HepG2 (cell line): ENCODE results near the gene SYCE3. TPM values are rescaled to one million over a fixed set of nuclear protein-coding genes. Genes with fewer than 3 reads are reported as not detected.

Experiments used
- ATAC-seq: fragments of 200-7000 bp; cut with Tn5 transposase; 3 replicates; pipeline ENCODE4 v1.9.1; 2020; ENCODE audit warnings: mild to moderate bottlenecking, moderate library complexity
- BruUV-seq: library from RNA; stranded (reverse); fragments of 400-500 nt; replicated peaks from 2 replicates; lab custom pipeline; 2021; lab: Mats Ljungman, UMichigan
- CTCF ChIA-PET: fragments of 300-600 bp; formaldehyde crosslinking; extraction: SDS; loops from one replicate; lab custom pipeline; 2021; ENCODE audit warnings: low total read pairs, inconsistent platforms, low intra/inter-chr PET ratio; lab: Yijun Ruan, JAX
- POLR2A ChIA-PET: fragments of 350-600 bp; sonication (Branson Sonifier 250); formaldehyde crosslinking; loops from one replicate; lab custom pipeline; 2020; ENCODE audit warnings: antibody characterized with exemption, inconsistent platforms; lab: Yijun Ruan, JAX
- DNase-seq: peaks from one replicate; pipeline ENCODE4 v3.0.0-alpha.2; 2015; ENCODE audit warnings: low spot score
- FAIRE-seq: peaks from 3 replicates; lab custom pipeline; 2011; peaks lifted over from hg19 to GRCh38; lab: Jason Lieb, UNC
- H2AFZ ChIP-seq: one replicate; pipeline ENCODE4 v1.6.1; 2011; ENCODE audit warnings: low read length, inconsistent platforms
- H3K27ac ChIP-seq: fragments of 300-600 bp; 3 replicates; pipeline ENCODE4 v1.8.0; 2011; ENCODE audit warnings: mixed run types, mild to moderate bottlenecking, mixed read lengths, low read length, inconsistent platforms; ENCODE audit not compliant: insufficient read depth; ENCODE audit errors: extremely low read length
- H3K27me3 ChIP-seq, 2 experiments: fragments of 200-600 bp in 1 of 2; 2 replicates in 1 of 2; 3 replicates in 1 of 2; pipeline versions ENCODE4 v1.6.0 to v1.8.0; 2011; ENCODE audit warnings: low read length in 2 of 2, mild to moderate bottlenecking in 2 of 2, moderate library complexity in 2 of 2, inconsistent platforms in 1 of 2; ENCODE audit not compliant: insufficient read depth in 2 of 2, control insufficient read depth in 1 of 2
- H3K36me3 ChIP-seq, 2 experiments: fragments of 200-600 bp in 1 of 2; replicated peaks in 1 of 2; 2 replicates in 1 of 2; 3 replicates in 1 of 2; pipeline versions ENCODE4 v1.5.1 to v1.8.0; 2011; ENCODE audit warnings: low read length in 2 of 2, inconsistent platforms in 1 of 2; ENCODE audit not compliant: insufficient read depth in 2 of 2, control insufficient read depth in 1 of 2
- H3K4me1 ChIP-seq: 2 replicates; pipeline ENCODE4 v1.5.1; 2012; ENCODE audit warnings: low read length, inconsistent platforms; ENCODE audit not compliant: insufficient read depth
- H3K4me2 ChIP-seq: 2 replicates; pipeline ENCODE4 v1.6.0; 2011; ENCODE audit warnings: low read depth, low read length, inconsistent platforms
- H3K4me3 ChIP-seq, 3 experiments: fragments of 200-600 bp in 1 of 3; sonication (generic), shearing (Covaris generic) in 1 of 3; replicated peaks in 1 of 3; 2 replicates each; pipeline ENCODE4 v1.5.1; 2011 to 2016; ENCODE audit warnings: low read length in 3 of 3, inconsistent platforms in 2 of 3, low read depth in 2 of 3, mild to moderate bottlenecking in 2 of 3, control low read depth in 1 of 3, mixed read lengths in 1 of 3; ENCODE audit not compliant: insufficient read depth in 1 of 3
- H3K79me2 ChIP-seq: one replicate; pipeline ENCODE4 v1.6.1; 2011; ENCODE audit warnings: low read length, inconsistent platforms; ENCODE audit not compliant: insufficient read depth
- H3K9ac ChIP-seq: 2 replicates; pipeline ENCODE4 v1.6.0; 2011; ENCODE audit warnings: mild to moderate bottlenecking, low read depth, low read length, inconsistent platforms; ENCODE audit not compliant: insufficient read depth
- H3K9me3 ChIP-seq: 2 replicates; pipeline ENCODE4 v1.5.1; 2012; ENCODE audit warnings: mild to moderate bottlenecking, low read length
- H4K20me1 ChIP-seq: 2 replicates; pipeline ENCODE4 v1.6.0; 2011; ENCODE audit warnings: inconsistent platforms, mild to moderate bottlenecking, low read length, moderate library complexity; ENCODE audit not compliant: insufficient read depth
- CENPT ChIP-seq: sonication (generic); formaldehyde crosslinking; IDR thresholded peaks from 2 replicates; pipeline ENCODE4 v1.8.0; 2022; ENCODE audit warnings: low read depth, mild to moderate bottlenecking, moderate library complexity, missing genetic modification reagents
- ELF4 ChIP-seq: sonication (generic); formaldehyde crosslinking; IDR thresholded peaks from 2 replicates; pipeline ENCODE4 v1.5.0; 2020; ENCODE audit warnings: missing genetic modification reagents, mild to moderate bottlenecking, moderate library complexity, borderline replicate concordance
- NFIC ChIP-seq: IDR thresholded peaks from 2 replicates; pipeline ENCODE4 v1.6.1; 2012; ENCODE audit warnings: mild to moderate bottlenecking, low read length, inconsistent platforms
- NR2F2 ChIP-seq: IDR thresholded peaks from 2 replicates; pipeline ENCODE4 v1.6.1; 2012; ENCODE audit warnings: low read depth, inconsistent platforms, borderline replicate concordance
- PAX8 ChIP-seq: sonication (generic); formaldehyde crosslinking; IDR thresholded peaks from 2 replicates; pipeline ENCODE4 v1.8.0; 2022; ENCODE audit warnings: mild to moderate bottlenecking, missing genetic modification reagents, borderline replicate concordance
- POGZ ChIP-seq: sonication (generic); formaldehyde crosslinking; IDR thresholded peaks from 2 replicates; pipeline ENCODE4 v1.4.0; 2020; ENCODE audit warnings: mild to moderate bottlenecking, missing genetic modification reagents
- REST ChIP-seq, 2 experiments: IDR thresholded peaks; 2 replicates each; pipeline ENCODE4 v1.6.1; 2011 to 2012; ENCODE audit warnings: low read length in 2 of 2, borderline replicate concordance in 1 of 2, low read depth in 1 of 2, mild to moderate bottlenecking in 1 of 2, moderate library complexity in 1 of 2
- SMYD3 ChIP-seq: sonication (generic); formaldehyde crosslinking; IDR thresholded peaks from 2 replicates; pipeline ENCODE4 v1.8.1; 2023; ENCODE audit warnings: mild to moderate bottlenecking, missing genetic modification reagents
- THAP11 ChIP-seq: IDR thresholded peaks from 2 replicates; pipeline ENCODE4 v1.6.1; 2016; ENCODE audit warnings: missing biosample characterization, missing genetic modification reagents
- YEATS4 ChIP-seq: sonication (generic); formaldehyde crosslinking; IDR thresholded peaks from 2 replicates; pipeline ENCODE4 v1.4.0; 2020; ENCODE audit warnings: missing genetic modification reagents, borderline replicate concordance
- ZNF326 ChIP-seq: sonication (generic); formaldehyde crosslinking; IDR thresholded peaks from 2 replicates; pipeline ENCODE4 v1.4.0; 2020; ENCODE audit warnings: missing genetic modification reagents, borderline replicate concordance
- ZNF567 ChIP-seq: sonication (generic); formaldehyde crosslinking; IDR thresholded peaks from 2 replicates; pipeline ENCODE4 v1.8.1; 2023; ENCODE audit warnings: mild to moderate bottlenecking, missing genetic modification reagents, borderline replicate concordance
- ZNF607 ChIP-seq: sonication (generic); formaldehyde crosslinking; IDR thresholded peaks from 2 replicates; pipeline ENCODE4 v1.5.1; 2020; ENCODE audit warnings: missing genetic modification reagents, mild to moderate bottlenecking, borderline replicate concordance
- ZNF629 ChIP-seq: sonication (generic); formaldehyde crosslinking; conservative IDR thresholded peaks from 2 replicates; pipeline ENCODE4 v1.5.0; 2020; ENCODE audit warnings: missing genetic modification reagents
- ZNF772 ChIP-seq: sonication (generic); formaldehyde crosslinking; IDR thresholded peaks from 2 replicates; pipeline ENCODE4 v1.5.0; 2020; ENCODE audit warnings: mild to moderate bottlenecking, missing genetic modification reagents
- ZNF878 ChIP-seq: sonication (generic); formaldehyde crosslinking; IDR thresholded peaks from 2 replicates; pipeline ENCODE4 v1.8.1; 2023; ENCODE audit warnings: mild to moderate bottlenecking, missing genetic modification reagents, moderate library complexity
- WGBS: methylation state at CpG from one replicate; pipeline ENCODE4 v1.1.6; 2017; ENCODE audit warnings: low lambda C conversion rate; 5-methylcytosine and 5-hydroxymethylcytosine counted together
- in situ Hi-C: cut with HindIII; loops from 2 replicates; pipeline ENCODE4 v1.10.0; 2017; ENCODE audit warnings: low pct_unique_long_range_greater_than_20kb; ENCODE audit not compliant: extremely low pct_ligation_motif_present
- intact Hi-C: fragments of 100-400 bp; cut with micrococcal nuclease; formaldehyde crosslinking; loops from one replicate; pipeline ENCODE4 v1.10.0; 2022; ENCODE audit not compliant: unreplicated experiment
- polyA plus RNA-seq, 8 experiments: library from polyadenylated mRNA; depleted of rRNA in 3 of 8; stranded (reverse) in 7 of 8; unstranded in 1 of 8; fragments of >200 nt; fragmentation: Illumina TruSeq in 4 of 8; extraction: Trizol in 4 of 8; gene quantifications; 2 replicates each; pipeline versions ENCODE4 v1.2.1 to v1.2.3, GENCODE V29; 2011 to 2016; ENCODE audit warnings: low read depth in 4 of 8, missing spikeins in 1 of 8, mixed read lengths in 1 of 8; ENCODE audit not compliant: insufficient read depth in 1 of 8
- total RNA-seq, 5 experiments: library from RNA; depleted of rRNA; stranded (reverse); fragments of >200 nt; fragmentation: Illumina TruSeq; extraction: Trizol; gene quantifications; 2 replicates each; pipeline ENCODE4 v1.2.3, GENCODE V29; 2016; ENCODE audit warnings: low read depth in 1 of 5
- TF ChIP-seq, protein P1 (sequence below): sonication (generic); formaldehyde crosslinking; IDR thresholded peaks from 2 replicates; pipeline ENCODE4 v1.8.1; 2023; ENCODE audit warnings: missing genetic modification reagents, mild to moderate bottlenecking, borderline replicate concordance
- TF ChIP-seq, protein P2 (sequence below): sonication (generic); formaldehyde crosslinking; IDR thresholded peaks from 2 replicates; pipeline ENCODE4 v1.8.0; 2023; ENCODE audit warnings: mild to moderate bottlenecking, missing genetic modification reagents

The SYCE3 gene
- total and polyA plus RNA-seq, 2 of the 13 experiments (the other 11 are each of a cell fraction or from before 2014, with no cell fraction given) = not detected

DNA sequence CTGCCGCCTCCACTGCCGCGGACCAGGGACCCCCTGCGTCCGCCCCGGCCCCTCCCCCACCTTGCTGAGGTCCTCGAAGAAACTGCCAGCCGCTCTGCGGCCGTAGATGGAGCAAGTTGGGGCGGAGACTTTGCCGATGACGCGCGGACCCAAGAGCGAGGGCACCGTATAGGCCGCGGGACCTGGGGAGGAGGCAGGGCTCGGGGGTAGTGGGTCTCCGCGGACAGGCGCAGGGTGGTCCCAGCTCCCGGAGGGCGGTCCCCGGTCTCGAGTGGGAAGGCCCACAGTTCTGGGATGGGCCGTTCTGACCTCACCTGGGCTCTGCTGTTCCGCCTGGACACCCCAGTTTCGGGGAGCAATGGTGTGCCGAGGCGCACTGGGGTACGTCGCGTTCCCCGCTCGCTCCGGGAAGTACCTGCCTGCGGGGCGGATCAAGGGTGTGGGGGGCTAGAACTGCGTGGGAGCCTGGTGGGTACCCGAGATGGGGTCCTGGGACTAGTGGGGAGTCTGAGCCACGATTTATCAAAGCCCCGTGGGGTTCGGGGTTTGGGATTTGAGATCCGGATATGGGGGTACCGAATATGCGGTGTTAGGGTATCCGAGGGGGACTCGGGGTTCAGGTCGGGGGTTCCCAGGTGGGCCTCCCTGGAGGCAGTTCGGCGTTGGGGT lies 31.7 kb downstream of the SYCE3 start:
- Histone ChIP-seq H3K4me3 (peak overlapping the region; percentile 58 to 83 (median 74)), H3K4me2 (peak overlapping the region; percentile 84), H3K9me3 (no peaks in the 10 kb centered on the region), H3K27me3 (0 out of 5 replicates have a peak, but pooled peaks cover 0 to 6% of the 10 kb centered on the region in 2 experiments), H3K4me1 (peaks cover 74% of the 10 kb centered on the region), H4K20me1 (no peaks in the 10 kb centered on the region), H3K79me2 (peaks cover 2% of the 10 kb centered on the region), H3K27ac (peak overlapping the region; percentile 74), H3K36me3 (no peaks in the 10 kb centered on the region), H2AFZ (no peak overlapping the region), H3K9ac (peak overlapping the region; percentile 73)
- WGBS = under 1% methylated on average over 26 of the region's 53 CpGs
- no peak for FAIRE-seq
- ATAC-seq = peak; percentile 32
- DNase-seq = peak; percentile 47
- in situ Hi-C loops (loop anchor here (5.0 kb wide), 1 partner anchor 36 kb away; no protein-coding TSS in a partner anchor), intact Hi-C loops (no loop called here)
- ChIA-PET POLR2A (interaction anchor here (0.9 to 5.9 kb wide), 4 partner anchors 8 to 32 kb away, joined by 3 to 34 read pairs (median 10); partner anchors contain the start of genes KLHDC7B, LMF2, NCAPH2 and SYCE3), CTCF (no interaction called here)
- BruUV-seq = no TSS peak
- TF ChIP-seq NR2F2 = 0 out of 2 replicates have a peak, but pooled peaks have one; percentile 17
- no peak for TF ChIP-seq PAX8
- no peak for TF ChIP-seq ZNF772 (CRISPR knock-in tag)
- no peak for TF ChIP-seq YEATS4
- TF ChIP-seq, protein P1, sequence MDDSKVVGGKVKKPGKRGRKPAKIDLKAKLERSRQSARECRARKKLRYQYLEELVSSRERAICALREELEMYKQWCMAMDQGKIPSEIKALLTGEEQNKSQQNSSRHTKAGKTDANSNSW (CRISPR knock-in tag) = no peak
- no peak for TF ChIP-seq ZNF629 (CRISPR knock-in tag)
- peak; percentile 79; the same call in 1 of the 2 replicates for TF ChIP-seq SMYD3 (CRISPR knock-in tag)
- no peak for TF ChIP-seq ZNF878 (CRISPR knock-in tag)
- TF ChIP-seq POGZ (CRISPR knock-in tag) = no peak
- no peak for TF ChIP-seq NFIC
- TF ChIP-seq ELF4 (CRISPR knock-in tag) = no peak
- TF ChIP-seq ZNF326 (CRISPR knock-in tag) = no peak
- no peak for TF ChIP-seq THAP11 (CRISPR knock-in tag)
- no peak; the same call in 1 of the 2 replicates for TF ChIP-seq CENPT (CRISPR knock-in tag)
- TF ChIP-seq ZNF567 = no peak
- TF ChIP-seq REST (IDR thresholded peaks at IDR 0.05; ENCODE audit: borderline replicate concordance in 1 of 2, low read depth in 1 of 2, low read length in 2 of 2) = no peak
- TF ChIP-seq, protein P2, sequence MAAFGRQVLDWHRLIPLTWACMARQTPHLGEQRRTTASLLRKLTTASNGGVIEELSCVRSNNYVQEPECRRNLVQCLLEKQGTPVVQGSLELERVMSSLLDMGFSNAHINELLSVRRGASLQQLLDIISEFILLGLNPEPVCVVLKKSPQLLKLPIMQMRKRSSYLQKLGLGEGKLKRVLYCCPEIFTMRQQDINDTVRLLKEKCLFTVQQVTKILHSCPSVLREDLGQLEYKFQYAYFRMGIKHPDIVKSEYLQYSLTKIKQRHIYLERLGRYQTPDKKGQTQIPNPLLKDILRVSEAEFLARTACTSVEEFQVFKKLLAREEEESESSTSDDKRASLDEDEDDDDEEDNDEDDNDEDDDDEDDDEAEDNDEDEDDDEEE (CRISPR knock-in tag) = no peak; the same call in 1 of the 2 replicates
- TF ChIP-seq ZNF607 = no peak
